Parathyroid adenoma (tissue), 2 donors: ENCODE results near the gene HDDC3.

Source experiments
- H2AFZ ChIP-seq: fragments of 300-600 bp; sonication (generic); one replicate; pipeline ENCODE4 v1.7.0; 2017; ENCODE audit warnings: antibody characterized with exemption, mild to moderate bottlenecking
- H3K27ac ChIP-seq: fragments of 300-600 bp; sonication (generic); one replicate; pipeline ENCODE4 v1.7.0; 2017
- H3K27me3 ChIP-seq: fragments of 300-600 bp; sonication (generic); one replicate; pipeline ENCODE4 v1.7.0; 2017; ENCODE audit warnings: low read length; ENCODE audit not compliant: control insufficient read depth, insufficient read depth
- H3K36me3 ChIP-seq: fragments of 300-600 bp; sonication (generic); one replicate; pipeline ENCODE4 v1.7.0; 2017; ENCODE audit warnings: low read length; ENCODE audit not compliant: control insufficient read depth, insufficient read depth
- H3K4me1 ChIP-seq: fragments of 300-600 bp; sonication (generic); one replicate; pipeline ENCODE4 v1.7.0; 2017; ENCODE audit warnings: control low read depth
- H3K4me2 ChIP-seq: fragments of 300-600 bp; sonication (generic); one replicate; pipeline ENCODE4 v1.7.0; 2017; ENCODE audit warnings: low read length
- H3K4me3 ChIP-seq: fragments of 300-600 bp; sonication (generic); one replicate; pipeline ENCODE4 v1.7.0; 2017; ENCODE audit warnings: low read depth, low read length
- H3K79me2 ChIP-seq: fragments of 300-600 bp; sonication (generic); one replicate; pipeline ENCODE4 v1.7.0; 2017; ENCODE audit warnings: control low read depth
- H3K9ac ChIP-seq: fragments of 300-600 bp; sonication (generic); one replicate; pipeline ENCODE4 v1.7.0; 2017; ENCODE audit warnings: mild to moderate bottlenecking
- H3K9me3 ChIP-seq: fragments of 300-600 bp; sonication (generic); one replicate; pipeline ENCODE4 v1.7.0; 2017; ENCODE audit warnings: low read length; ENCODE audit not compliant: control insufficient read depth
- CTCF ChIP-seq: fragments of 300-600 bp; sonication (generic); IDR thresholded peaks from one replicate; pipeline ENCODE4 v1.7.0; 2017; ENCODE audit warnings: antibody characterized with exemption, mild to moderate bottlenecking
- donor health status: primary hyperparathyroidism.

Gene HDDC3

GRCh38 chr15:90946538-90946937, 14.2 kb upstream of the HDDC3 start:
- Histone ChIP-seq H3K4me1 (no peaks in the 10 kb centered on the region), H3K79me2 (no peaks in the 10 kb centered on the region), H2AFZ (no peak overlapping the region), H3K9ac (no peak overlapping the region), H3K27ac (no peak overlapping the region), H3K4me3 (no peak overlapping the region), H3K27me3 (no peaks in the 10 kb centered on the region), H3K36me3 (no peaks in the 10 kb centered on the region), H3K9me3 (no peaks in the 10 kb centered on the region), H3K4me2 (no peak overlapping the region)
- no peak for TF ChIP-seq CTCF

GRCh38 chr15:90945091-90945490, 12.7 kb upstream of the HDDC3 start:
- Histone ChIP-seq H3K79me2 (no peaks in the 10 kb centered on the region), H3K36me3 (no peaks in the 10 kb centered on the region)

GRCh38 chr15:90942354-90943120, 10.2 kb upstream of the HDDC3 start:
- H3K4me2 ChIP-seq: no peak overlapping the region
- no peaks in the 10 kb centered on the region for H3K4me1 ChIP-seq
- no peak overlapping the region for H2AFZ ChIP-seq
- H3K4me3 ChIP-seq: no peak overlapping the region
- H3K9me3 ChIP-seq: no peaks in the 10 kb centered on the region
- no peaks in the 10 kb centered on the region for H3K79me2 ChIP-seq
- H3K9ac ChIP-seq: no peak overlapping the region
- no peaks in the 10 kb centered on the region for H3K36me3 ChIP-seq
- H3K27ac ChIP-seq: no peak overlapping the region
- TF ChIP-seq CTCF: no peak
- H3K27me3 ChIP-seq: no peaks in the 10 kb centered on the region

More at GRCh38 chr15:90945091-90945490, 12.7 kb upstream of the HDDC3 start:
- Histone ChIP-seq H2AFZ (no peak overlapping the region), H3K4me2 (no peak overlapping the region), H3K27me3 (no peaks in the 10 kb centered on the region), H3K4me1 (no peaks in the 10 kb centered on the region), H3K9ac (no peak overlapping the region), H3K4me3 (no peak overlapping the region), H3K27ac (no peak overlapping the region), H3K9me3 (no peaks in the 10 kb centered on the region)
- TF ChIP-seq CTCF: no peak

- H3K36me3 ChIP-seq: no peaks in the 10 kb centered on the region
- H3K27ac ChIP-seq: no peak overlapping the region
- H3K4me3 ChIP-seq: no peak overlapping the region
- H3K27me3 ChIP-seq: no peaks in the 10 kb centered on the region
- no peak overlapping the region for H3K4me2 ChIP-seq
- TF ChIP-seq CTCF: no peak
- no peaks in the 10 kb centered on the region for H3K4me1 ChIP-seq
- H3K9ac ChIP-seq: no peak overlapping the region
- H3K79me2 ChIP-seq: no peaks in the 10 kb centered on the region
- no peak overlapping the region for H2AFZ ChIP-seq
- H3K9me3 ChIP-seq: no peaks in the 10 kb centered on the region
These were observed 8.7 kb upstream of the HDDC3 start for GRCh38 chr15:90941038-90941437.

GRCh38 chr15:90939756-90940155, 7.4 kb upstream of the HDDC3 start:
- no peak for TF ChIP-seq CTCF
- Histone ChIP-seq H3K4me1 (no peaks in the 10 kb centered on the region), H2AFZ (no peak overlapping the region), H3K9me3 (no peaks in the 10 kb centered on the region), H3K4me3 (no peak overlapping the region), H3K27ac (no peak overlapping the region), H3K4me2 (no peak overlapping the region), H3K79me2 (no peaks in the 10 kb centered on the region), H3K36me3 (no peaks in the 10 kb centered on the region), H3K27me3 (no peaks in the 10 kb centered on the region), H3K9ac (no peak overlapping the region)
